GM12801 (cell line): ENCODE data around the gene SIRT7.

ENCODE experiments used
- CTCF ChIP-seq: IDR thresholded peaks from one replicate; pipeline ENCODE4 v1.5.1; 2011; ENCODE audit warnings: control low read depth; ENCODE audit not compliant: insufficient read length; ENCODE audit errors: extremely low read depth

Gene SIRT7

GRCh38 chr17:81870131-81870980 is 47.6 kb downstream of the SIRT7 start:
- no peak for TF ChIP-seq CTCF

- no peak for TF ChIP-seq CTCF
Observed at GRCh38 chr17:81869221-81870130, 48.5 kb downstream of the SIRT7 start.

GRCh38 chr17:81868674-81869220 is 49.2 kb downstream of the SIRT7 start:
- no peak for TF ChIP-seq CTCF

GRCh38 chr17:81867991-81868673 is 49.8 kb downstream of the SIRT7 start:
- TF ChIP-seq CTCF, result no peak

- no peak for TF ChIP-seq CTCF
Observed at GRCh38 chr17:81867170-81867990, 50.6 kb downstream of the SIRT7 start.

- TF ChIP-seq CTCF, result no peak
Observed at GRCh38 chr17:81866440-81867169, 51.4 kb downstream of the SIRT7 start.
